Measurements from ENCODE around the gene LPP. TPM values are rescaled to one million over a fixed set of nuclear protein-coding genes. Genes with fewer than 3 reads are reported as not detected.

LPP gene
- total RNA-seq, 4 donors from 2014 or later = 45.9 to 81.1 (median 63.0) TPM

DNA sequence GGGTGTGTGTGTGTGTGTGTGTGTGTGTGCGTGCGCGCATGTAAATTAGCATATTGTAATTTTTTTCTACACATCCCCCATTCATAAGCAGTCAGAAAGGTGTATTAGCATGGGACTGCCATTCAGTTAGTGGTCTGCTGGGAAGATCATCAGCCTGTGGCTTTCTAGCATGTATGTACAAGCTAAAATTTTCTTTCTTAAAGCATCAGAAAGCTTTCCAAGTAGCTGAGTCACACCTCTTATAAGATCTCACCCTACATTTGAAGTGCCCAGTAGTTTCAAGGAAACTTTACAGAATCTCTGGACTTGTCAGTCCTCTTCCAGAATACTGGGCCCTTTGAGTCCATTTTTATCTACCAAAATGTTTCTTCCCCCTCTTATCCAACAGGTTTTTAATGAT lies 606.5 kb downstream of the LPP start:
- intact Hi-C loops (cut with DNase I; ENCODE audit: low total_unique reads) = no loop called here
- no peak overlapping the region for H3K4me3 ChIP-seq (ENCODE audit: low read depth, poor library complexity, severe bottlenecking)
- 58 to 75% methylated on average over 3 of the region's 3 CpGs for WGBS, 2 donors
- DNase-seq (ENCODE audit: low spot score in 2 of 2) = no peak
- TF ChIP-seq, protein P1, sequence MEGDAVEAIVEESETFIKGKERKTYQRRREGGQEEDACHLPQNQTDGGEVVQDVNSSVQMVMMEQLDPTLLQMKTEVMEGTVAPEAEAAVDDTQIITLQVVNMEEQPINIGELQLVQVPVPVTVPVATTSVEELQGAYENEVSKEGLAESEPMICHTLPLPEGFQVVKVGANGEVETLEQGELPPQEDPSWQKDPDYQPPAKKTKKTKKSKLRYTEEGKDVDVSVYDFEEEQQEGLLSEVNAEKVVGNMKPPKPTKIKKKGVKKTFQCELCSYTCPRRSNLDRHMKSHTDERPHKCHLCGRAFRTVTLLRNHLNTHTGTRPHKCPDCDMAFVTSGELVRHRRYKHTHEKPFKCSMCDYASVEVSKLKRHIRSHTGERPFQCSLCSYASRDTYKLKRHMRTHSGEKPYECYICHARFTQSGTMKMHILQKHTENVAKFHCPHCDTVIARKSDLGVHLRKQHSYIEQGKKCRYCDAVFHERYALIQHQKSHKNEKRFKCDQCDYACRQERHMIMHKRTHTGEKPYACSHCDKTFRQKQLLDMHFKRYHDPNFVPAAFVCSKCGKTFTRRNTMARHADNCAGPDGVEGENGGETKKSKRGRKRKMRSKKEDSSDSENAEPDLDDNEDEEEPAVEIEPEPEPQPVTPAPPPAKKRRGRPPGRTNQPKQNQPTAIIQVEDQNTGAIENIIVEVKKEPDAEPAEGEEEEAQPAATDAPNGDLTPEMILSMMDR (IDR thresholded peaks at IDR 0.05) = no peak
- TF ChIP-seq POLR2A (IDR thresholded peaks at IDR 0.05) = no peak

DNA sequence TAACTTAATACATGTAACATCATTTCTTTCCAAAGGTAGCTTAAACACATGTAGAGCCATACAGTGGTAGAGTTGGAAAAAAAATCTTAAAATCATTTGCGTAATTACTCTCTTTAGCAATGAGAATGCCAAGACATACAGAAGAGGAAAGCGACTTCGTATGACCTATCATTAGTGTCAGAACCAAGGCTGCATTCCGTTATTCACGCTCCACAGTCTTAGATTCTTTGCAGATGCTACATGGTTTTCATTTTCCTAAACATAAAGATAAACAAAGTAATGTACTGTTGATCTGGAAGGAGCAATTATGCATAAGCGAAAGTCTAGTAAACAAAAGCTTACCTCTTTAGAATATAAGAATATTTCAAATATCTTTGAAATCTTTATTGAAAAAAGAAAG lies 607.5 kb downstream of the LPP start:
- intact Hi-C loops (cut with DNase I; ENCODE audit: low total_unique reads) = no loop called here
- no peak for DNase-seq (ENCODE audit: low spot score in 2 of 2)
- TF ChIP-seq, protein P1 (IDR thresholded peaks at IDR 0.05) = no peak
- no peak for TF ChIP-seq POLR2A (IDR thresholded peaks at IDR 0.05)
- WGBS, 2 donors = 64 to 75% methylated on average over 6 of the region's 6 CpGs
- H3K4me3 ChIP-seq (ENCODE audit: low read depth, poor library complexity, severe bottlenecking) = no peak overlapping the region

DNA sequence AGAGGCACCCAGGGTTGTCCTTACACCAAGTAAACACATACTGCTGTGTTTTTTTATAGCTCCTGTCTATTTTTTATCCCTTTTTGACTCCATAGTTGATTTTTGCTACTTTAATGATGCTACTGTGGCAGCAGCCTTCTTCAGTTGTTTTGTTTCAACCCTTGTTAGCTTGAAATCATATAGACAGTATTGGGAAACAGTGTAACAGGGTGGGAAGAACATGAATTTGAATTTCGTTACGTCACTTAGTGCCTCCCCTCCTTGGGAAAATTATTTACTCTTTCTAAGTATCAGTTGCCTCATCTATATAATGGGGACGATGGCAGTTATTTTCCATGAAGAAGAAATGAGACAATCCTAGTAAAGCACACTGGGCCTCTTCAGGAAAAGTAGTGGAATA lies 608.0 kb downstream of the LPP start:
- DNase-seq (ENCODE audit: low spot score in 2 of 2) = no peak
- no peak overlapping the region for H3K4me3 ChIP-seq (ENCODE audit: low read depth, poor library complexity, severe bottlenecking)
- TF ChIP-seq, protein P1 (IDR thresholded peaks at IDR 0.05) = no peak
- TF ChIP-seq POLR2A (IDR thresholded peaks at IDR 0.05) = no peak
- 78 to 90% methylated on average over 3 of the region's 3 CpGs for WGBS, 2 donors
- intact Hi-C loops (cut with DNase I; ENCODE audit: low total_unique reads) = no loop called here

DNA sequence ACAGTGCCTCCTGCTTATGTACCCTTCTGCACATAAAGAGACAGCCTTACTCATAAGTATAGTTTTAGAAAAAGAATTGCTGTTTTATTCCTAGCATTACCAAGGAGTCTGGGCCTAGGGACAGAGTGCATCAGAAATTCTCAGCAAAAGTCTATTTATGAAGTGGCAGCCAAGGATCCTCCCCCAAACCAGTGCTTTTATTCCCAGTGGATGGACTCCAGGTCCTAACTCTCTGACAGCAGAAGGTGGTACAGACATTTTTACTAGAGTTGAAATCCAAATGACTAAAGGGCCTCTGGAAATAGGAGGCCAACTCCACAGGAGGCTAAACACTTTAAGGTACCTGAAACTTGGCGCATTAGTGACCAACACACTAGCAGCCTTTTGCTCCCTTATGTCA lies 610.7 kb downstream of the LPP start:
- TF ChIP-seq, protein P1 (IDR thresholded peaks at IDR 0.05) = no peak
- TF ChIP-seq POLR2A (IDR thresholded peaks at IDR 0.05) = no peak
- WGBS, 2 donors = 94 to 96% methylated on average over 1 of the region's 1 CpG
- H3K4me3 ChIP-seq (ENCODE audit: low read depth, poor library complexity, severe bottlenecking) = no peak overlapping the region
- no peak for DNase-seq (ENCODE audit: low spot score in 2 of 2)
- intact Hi-C loops (cut with DNase I; ENCODE audit: low total_unique reads) = no loop called here

DNA sequence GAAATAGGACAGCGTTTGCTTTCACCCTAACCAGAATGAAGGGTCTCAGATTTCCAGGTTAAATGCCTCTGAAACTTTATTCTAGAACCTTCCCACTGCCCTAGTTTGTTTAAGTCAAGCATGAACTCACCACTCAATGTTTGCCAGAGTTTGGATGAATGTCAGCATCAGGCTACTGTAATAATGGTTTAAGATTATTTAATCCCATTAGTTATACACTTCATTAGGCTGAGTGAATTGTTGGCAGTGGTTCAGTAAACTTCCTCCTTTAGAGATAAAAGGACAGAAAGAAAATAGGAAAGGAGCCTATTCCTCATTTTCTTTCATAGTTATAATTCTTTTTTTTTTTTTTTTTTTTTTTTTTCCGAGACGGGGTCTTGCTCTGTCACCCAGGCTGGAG lies 615.9 kb downstream of the LPP start:
- 88 to 97% methylated on average over 3 of the region's 3 CpGs for WGBS, 2 donors

DNA sequence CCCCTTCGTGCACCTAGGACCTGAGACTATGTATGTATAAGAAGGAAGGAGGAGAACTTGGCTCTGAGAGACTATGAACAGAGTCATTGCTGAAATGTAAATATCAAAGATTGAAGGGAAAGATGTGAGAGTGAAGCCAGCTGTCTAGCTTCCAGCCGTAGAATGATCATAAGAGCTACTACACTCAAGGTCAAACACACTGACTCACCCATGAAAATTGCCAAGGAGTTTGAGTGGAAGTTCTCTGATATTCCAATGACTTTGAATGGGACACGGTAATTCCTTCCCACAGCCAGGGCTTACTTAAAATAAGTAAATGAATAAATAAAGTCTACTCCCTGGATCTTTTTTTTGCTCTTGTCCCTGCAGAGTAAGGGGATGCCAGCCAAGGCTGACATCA lies 618.9 kb downstream of the LPP start:
- intact Hi-C loops (cut with DNase I; ENCODE audit: low total_unique reads) = no loop called here
- 53 to 54% methylated on average over 3 of the region's 3 CpGs for WGBS, 2 donors
- DNase-seq (ENCODE audit: low spot score in 2 of 2) = no peak
- H3K4me3 ChIP-seq (ENCODE audit: low read depth, poor library complexity, severe bottlenecking) = no peak overlapping the region
- TF ChIP-seq, protein P1 (IDR thresholded peaks at IDR 0.05) = no peak
- TF ChIP-seq POLR2A (IDR thresholded peaks at IDR 0.05) = no peak

More for the DNA sequence above, 615.9 kb downstream of the LPP start:
- no peak overlapping the region for H3K4me3 ChIP-seq (ENCODE audit: low read depth, poor library complexity, severe bottlenecking)
- DNase-seq (ENCODE audit: low spot score in 2 of 2) = no peak
- no peak for TF ChIP-seq POLR2A (IDR thresholded peaks at IDR 0.05)
- TF ChIP-seq, protein P1 (IDR thresholded peaks at IDR 0.05) = no peak
- intact Hi-C loops (cut with DNase I; ENCODE audit: low total_unique reads) = no loop called here
